Calu3 (cell line): ENCODE results near the gene P3H4. TPM values are rescaled to one million over a fixed set of nuclear protein-coding genes. Genes with fewer than 3 reads are reported as not detected.

Source experiments
- BruUV-seq: library from RNA; stranded (reverse); fragments of 400-500 nt; replicated peaks from 2 replicates; lab custom pipeline; 2021; lab: Mats Ljungman, UMichigan
- CTCF ChIA-PET: fragments of 300-600 bp; sonication (Branson Sonifier 250); formaldehyde crosslinking; loops from one replicate; lab custom pipeline; 2022; ENCODE audit warnings: antibody characterized with exemption; lab: Charles Lee
- DNase-seq: peaks from one replicate; pipeline ENCODE4 v3.0.0; 2022
- H3K27ac Mint-ChIP-seq: one replicate; pipeline ENCODE4 v1.8.0; 2022; ENCODE audit warnings: mixed read lengths; ENCODE audit not compliant: unreplicated experiment
- H3K27me3 Mint-ChIP-seq: one replicate; pipeline ENCODE4 v1.8.0; 2022; ENCODE audit warnings: mixed read lengths; ENCODE audit not compliant: unreplicated experiment
- H3K36me3 Mint-ChIP-seq: one replicate; pipeline ENCODE4 v1.8.0; 2022; ENCODE audit warnings: mild to moderate bottlenecking, moderate library complexity, mixed read lengths; ENCODE audit not compliant: insufficient read depth, unreplicated experiment
- H3K4me1 Mint-ChIP-seq: one replicate; pipeline ENCODE4 v1.8.0; 2022; ENCODE audit warnings: mild to moderate bottlenecking, low read depth, mixed read lengths; ENCODE audit not compliant: unreplicated experiment
- H3K4me3 Mint-ChIP-seq: one replicate; pipeline ENCODE4 v1.8.0; 2022; ENCODE audit warnings: mild to moderate bottlenecking, low read depth, moderate library complexity, mixed read lengths; ENCODE audit not compliant: unreplicated experiment
- H3K9me3 Mint-ChIP-seq: one replicate; pipeline ENCODE4 v1.8.0; 2022; ENCODE audit warnings: low read depth, mixed read lengths; ENCODE audit not compliant: unreplicated experiment
- CTCF ChIP-seq: fragments of 200-600 bp; IDR thresholded peaks from one replicate; pipeline ENCODE4 v1.8.0; 2022; ENCODE audit warnings: antibody characterized with exemption; ENCODE audit not compliant: unreplicated experiment
- intact Hi-C: fragments of 100-400 bp; cut with micrococcal nuclease; formaldehyde crosslinking; loops from one replicate; pipeline ENCODE4 v1.10.0; 2022; ENCODE audit not compliant: unreplicated experiment
- total RNA-seq: library from RNA; stranded (reverse); gene quantifications from 2 replicates; pipeline ENCODE4 v1.2.3, GENCODE V29; 2022

The P3H4 gene
- total RNA-seq, 1 experiment from 2014 or later: 19.9 TPM

GRCh38 chr17:41810659-41811548, 845 bp downstream of the P3H4 start:
- intact Hi-C loops: no loop called here

GRCh38 chr17:41806685-41807445, 4.9 kb downstream of the P3H4 start:
- Mint-ChIP-seq H3K27me3 (no peaks in the 10 kb centered on the region), H3K27ac (no peak overlapping the region), H3K4me1 (peaks cover 25% of the 10 kb centered on the region), H3K9me3 (no peaks in the 10 kb centered on the region), H3K4me3 (no peak overlapping the region), H3K36me3 (peaks cover 41% of the 10 kb centered on the region)
- TF ChIP-seq CTCF: no peak
- BruUV-seq: no TSS peak
- CTCF ChIA-PET: interaction anchor here (0.6 kb wide), 1 partner anchor 33 kb away, joined by 3 read pairs; no protein-coding TSS in a partner anchor
- DNase-seq: no peak
- intact Hi-C loops: no loop called here

More at GRCh38 chr17:41810659-41811548, 845 bp downstream of the P3H4 start:
- Mint-ChIP-seq H3K9me3 (no peaks in the 10 kb centered on the region), H3K27me3 (no peaks in the 10 kb centered on the region), H3K36me3 (peaks cover 39% of the 10 kb centered on the region), H3K4me1 (peaks cover 33% of the 10 kb centered on the region), H3K27ac (peak overlapping the region; percentile 25), H3K4me3 (peak overlapping the region; percentile 86)
- TF ChIP-seq CTCF: no peak
- CTCF ChIA-PET: interaction anchor here (0.5 to 2.2 kb wide), 15 partner anchors 10 to 941 kb away, joined by 3 to 13 read pairs (median 3); partner anchors contain the start of gene JUP
- no peak for DNase-seq
- BruUV-seq: no TSS peak

DNA sequence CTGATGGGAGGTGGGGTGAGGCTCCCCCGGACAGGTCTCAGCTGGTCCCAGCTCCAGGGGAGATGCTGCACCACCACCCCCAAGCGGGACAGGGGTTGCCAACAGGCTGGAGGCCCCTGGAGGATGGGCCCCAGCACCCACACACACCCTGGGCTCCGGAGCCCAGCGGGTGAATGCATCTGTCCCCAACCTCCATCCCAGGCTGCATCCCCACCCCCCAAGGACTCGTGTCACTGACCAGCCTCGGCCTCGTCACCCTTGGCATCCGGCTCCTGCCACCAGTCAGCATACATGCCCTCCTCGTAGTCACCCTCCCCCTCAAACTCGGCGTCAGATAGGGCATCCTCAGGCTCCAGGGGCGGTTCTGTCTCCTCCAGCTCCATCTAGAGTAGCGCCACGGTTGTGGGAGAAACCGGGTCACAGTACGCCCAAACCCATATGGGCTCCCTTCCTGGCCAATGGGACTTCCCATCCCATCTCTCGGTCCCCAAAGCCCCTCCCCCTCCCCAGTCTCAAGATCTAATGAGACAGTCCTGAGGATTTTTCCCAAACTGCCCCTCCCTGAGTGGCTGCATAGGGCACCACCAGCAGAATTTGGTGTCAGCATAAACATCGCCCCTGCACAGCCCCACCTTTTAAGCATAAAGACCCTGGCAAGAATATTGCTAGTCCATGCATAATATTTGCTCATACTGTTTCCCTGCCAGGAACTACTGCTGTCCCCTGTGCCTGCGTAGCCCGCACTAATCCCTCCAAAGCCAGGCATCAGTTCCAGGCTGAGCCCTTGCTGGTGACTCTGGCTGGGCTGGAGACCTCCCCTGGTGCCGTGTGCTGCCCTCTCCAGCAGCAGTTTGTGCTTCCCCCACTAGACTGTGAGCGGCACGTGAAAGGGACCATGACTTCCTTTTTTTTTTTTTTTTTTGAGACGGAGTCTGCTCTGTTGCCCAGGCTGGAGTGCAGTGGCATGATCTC, 8.4 kb downstream of the P3H4 start:
- TF ChIP-seq CTCF: no peak
- Mint-ChIP-seq H3K9me3 (no peaks in the 10 kb centered on the region), H3K27me3 (no peaks in the 10 kb centered on the region), H3K36me3 (peaks cover 44% of the 10 kb centered on the region), H3K27ac (no peak overlapping the region), H3K4me3 (no peak overlapping the region), H3K4me1 (peaks cover 42% of the 10 kb centered on the region)
- BruUV-seq: no TSS peak
- CTCF ChIA-PET: interaction anchor here (0.7 to 8.3 kb wide), 3 partner anchors 16 to 23 kb away, joined by 4 to 141 read pairs (median 15); partner anchors contain the start of gene JUP
- intact Hi-C loops: no loop called here
- DNase-seq: no peak
